ENCODE data around the gene RAB29. TPM values are rescaled to one million over a fixed set of nuclear protein-coding genes. Genes with fewer than 3 reads are reported as not detected.
A peak's percentile ranks its signal among the peaks of the same experiment; 100 is the strongest.
"Not testable (repeated sequence)": the region's sequence is repeated elsewhere in the genome, so short reads cannot be mapped to it uniquely, and the experiment has no call there.

Gene RAB29, protein sequence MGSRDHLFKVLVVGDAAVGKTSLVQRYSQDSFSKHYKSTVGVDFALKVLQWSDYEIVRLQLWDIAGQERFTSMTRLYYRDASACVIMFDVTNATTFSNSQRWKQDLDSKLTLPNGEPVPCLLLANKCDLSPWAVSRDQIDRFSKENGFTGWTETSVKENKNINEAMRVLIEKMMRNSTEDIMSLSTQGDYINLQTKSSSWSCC
- 10 to 100 TPM; 11.1 to 78.4 (median 14.9) TPM for total RNA-seq

DNA sequence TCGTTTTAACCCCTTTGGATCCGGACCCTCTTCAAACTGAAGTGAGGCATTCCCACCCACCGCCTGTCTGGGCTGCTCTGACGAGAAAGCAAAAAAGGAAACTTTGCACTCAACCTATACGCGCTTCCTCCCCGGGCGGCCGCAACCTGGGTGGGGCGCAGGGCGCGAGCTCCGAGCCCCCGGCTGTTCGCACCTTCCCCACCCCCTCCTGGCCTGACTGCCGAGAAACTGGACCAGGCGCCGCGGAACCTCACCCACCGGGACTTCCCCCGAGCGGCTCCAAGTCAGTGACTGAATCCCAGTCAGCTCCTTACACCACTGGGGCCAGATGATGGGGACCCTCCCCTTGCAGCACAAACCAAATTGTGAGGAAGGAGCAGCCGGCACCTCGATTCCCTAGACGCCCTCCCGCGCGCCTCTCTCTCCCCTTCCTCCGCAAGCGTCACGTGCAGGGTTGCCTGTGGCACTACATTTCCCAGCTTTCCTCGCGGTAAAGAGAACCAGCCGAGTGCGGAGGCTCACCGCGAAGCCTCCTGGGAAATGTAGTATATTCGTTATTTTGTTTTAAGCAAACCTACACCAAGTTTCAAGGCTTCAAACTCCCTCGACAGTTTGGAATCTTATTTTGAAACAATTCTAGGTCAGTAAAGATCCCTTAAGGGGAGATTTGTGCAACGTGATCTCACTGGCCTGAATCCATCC, at the start of gene RAB29:
TSS of gene RAB29 (minus strand) at position 468 of the 702 bp plus-strand sequence. CDS start 526 bp downstream, outside the sequence.
- DNase-seq (ENCODE audit: low spot score in 2 of 2): peak; percentile 60 to 86
- Histone ChIP-seq H3K9me3 (no peaks in the 10 kb centered on the region), H3K27me3 (no peaks in the 10 kb centered on the region), H3K36me3 (peaks cover 0 to 10% (median 0%) of the 10 kb centered on the region in 3 donors), H3K4me3 (peak within 1 kb of the TSS; percentile 53 to 86 (median 70)), H3K4me1 (peaks cover 0 to 20% (median 10%) of the 10 kb centered on the region in 4 donors), H3K27ac (peak within 1 kb of the TSS; percentile 28 to 82 (median 78))
- TF ChIP-seq EP300 (IDR thresholded peaks at IDR 0.05) (peak; percentile 20 to 78), POLR2A (IDR thresholded peaks at IDR 0.05) (peak in 1 of 2 donors; percentile 32)
- TF ChIP-seq, protein P1, sequence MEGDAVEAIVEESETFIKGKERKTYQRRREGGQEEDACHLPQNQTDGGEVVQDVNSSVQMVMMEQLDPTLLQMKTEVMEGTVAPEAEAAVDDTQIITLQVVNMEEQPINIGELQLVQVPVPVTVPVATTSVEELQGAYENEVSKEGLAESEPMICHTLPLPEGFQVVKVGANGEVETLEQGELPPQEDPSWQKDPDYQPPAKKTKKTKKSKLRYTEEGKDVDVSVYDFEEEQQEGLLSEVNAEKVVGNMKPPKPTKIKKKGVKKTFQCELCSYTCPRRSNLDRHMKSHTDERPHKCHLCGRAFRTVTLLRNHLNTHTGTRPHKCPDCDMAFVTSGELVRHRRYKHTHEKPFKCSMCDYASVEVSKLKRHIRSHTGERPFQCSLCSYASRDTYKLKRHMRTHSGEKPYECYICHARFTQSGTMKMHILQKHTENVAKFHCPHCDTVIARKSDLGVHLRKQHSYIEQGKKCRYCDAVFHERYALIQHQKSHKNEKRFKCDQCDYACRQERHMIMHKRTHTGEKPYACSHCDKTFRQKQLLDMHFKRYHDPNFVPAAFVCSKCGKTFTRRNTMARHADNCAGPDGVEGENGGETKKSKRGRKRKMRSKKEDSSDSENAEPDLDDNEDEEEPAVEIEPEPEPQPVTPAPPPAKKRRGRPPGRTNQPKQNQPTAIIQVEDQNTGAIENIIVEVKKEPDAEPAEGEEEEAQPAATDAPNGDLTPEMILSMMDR (IDR thresholded peaks at IDR 0.05): no peak
- 1% methylated on average over 36 to 40 of the region's 40 CpGs for WGBS, 2 donors

- DNase-seq (ENCODE audit: low spot score in 2 of 2): no peak
- H3K9me3 ChIP-seq: no peaks in the 10 kb centered on the region
- H3K4me3 ChIP-seq: no peak overlapping the region
- no peaks in the 10 kb centered on the region for H3K27me3 ChIP-seq
- TF ChIP-seq POLR2A (IDR thresholded peaks at IDR 0.05) (no peak), EP300 (IDR thresholded peaks at IDR 0.05) (no peak)
- TF ChIP-seq, protein P1 (IDR thresholded peaks at IDR 0.05): no peak
- 94 to 95% methylated on average over 5 of the region's 5 CpGs for WGBS, 2 donors
- H3K36me3 ChIP-seq: no peaks in the 10 kb centered on the region
- peaks cover 0 to 24% (median 7%) of the 10 kb centered on the region in 4 donors for H3K4me1 ChIP-seq
- no peak overlapping the region for H3K27ac ChIP-seq
Observed at GRCh38 chr1:205824180-205824579, 48.9 kb upstream of the RAB29 start.

- H3K27ac ChIP-seq; DNase-seq (ENCODE audit: low spot score in 2 of 2); H3K4me3 ChIP-seq; H3K36me3 ChIP-seq; H3K27me3 ChIP-seq; H3K9me3 ChIP-seq: not testable (repeated sequence)
- peaks cover 0 to 24% (median 7%) of the 10 kb centered on the region in 4 donors for H3K4me1 ChIP-seq
- WGBS, 2 donors: 84 to 89% methylated on average over 2 of the region's 2 CpGs
Observed at GRCh38 chr1:205823260-205823659, 48.0 kb upstream of the RAB29 start.

DNA sequence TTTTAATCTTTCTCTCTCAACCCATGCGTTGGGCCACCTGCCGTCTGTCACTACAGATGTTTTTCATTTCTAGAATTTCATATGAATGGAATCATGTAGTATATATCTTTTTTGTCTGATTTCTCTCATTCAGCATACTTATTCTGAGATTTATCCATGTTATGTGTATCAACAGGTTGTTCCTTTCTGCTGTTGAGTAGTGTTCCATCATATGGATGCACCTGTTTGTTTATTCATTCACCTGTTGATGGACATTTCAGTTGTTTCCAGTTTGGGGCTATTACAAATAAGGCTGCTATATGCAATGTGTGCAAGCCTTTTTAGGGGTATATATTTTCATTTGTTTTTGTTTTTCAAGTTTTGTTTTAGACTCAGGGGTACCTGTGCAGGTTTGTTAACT, 47.1 kb upstream of the RAB29 start:
- H3K9me3 ChIP-seq: no peaks in the 10 kb centered on the region
- TF ChIP-seq POLR2A (IDR thresholded peaks at IDR 0.05) (no peak), EP300 (IDR thresholded peaks at IDR 0.05) (no peak)
- TF ChIP-seq, protein P1 (IDR thresholded peaks at IDR 0.05): no peak
- H3K4me3 ChIP-seq: no peak overlapping the region
- peaks cover 0 to 20% (median 5%) of the 10 kb centered on the region in 4 donors for H3K4me1 ChIP-seq
- H3K36me3 ChIP-seq: no peaks in the 10 kb centered on the region
- 84 to 88% methylated on average over 2 of the region's 2 CpGs for WGBS, 2 donors
- H3K27me3 ChIP-seq: no peaks in the 10 kb centered on the region
- H3K27ac ChIP-seq: no peak overlapping the region
- DNase-seq (ENCODE audit: low spot score in 2 of 2): no peak

DNA sequence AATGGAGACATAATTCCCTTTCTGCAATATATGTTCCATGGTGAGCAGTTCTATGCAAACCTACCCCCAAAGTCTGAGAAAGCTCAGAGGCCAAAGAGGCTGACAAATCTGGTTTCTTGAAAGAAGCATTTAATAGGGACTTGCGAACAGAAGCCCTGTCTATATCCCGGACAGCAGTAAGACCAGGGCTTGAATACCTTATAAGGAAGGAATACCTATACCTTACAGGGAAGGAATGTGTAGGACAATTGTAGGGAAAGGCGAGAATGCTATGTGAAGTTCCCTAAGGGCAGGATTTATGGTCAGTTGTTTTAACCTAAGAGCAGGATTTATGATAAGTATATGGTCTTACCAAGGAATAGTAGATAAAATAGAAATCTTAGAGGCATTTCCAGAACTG, 42.7 kb upstream of the RAB29 start:
- DNase-seq (ENCODE audit: low spot score in 2 of 2): no peak
- TF ChIP-seq POLR2A (IDR thresholded peaks at IDR 0.05) (no peak), EP300 (IDR thresholded peaks at IDR 0.05) (no peak)
- TF ChIP-seq, protein P1 (IDR thresholded peaks at IDR 0.05): no peak
- WGBS, 2 donors: 92 to 97% methylated on average over 3 of the region's 3 CpGs
- Histone ChIP-seq H3K4me3 (no peak overlapping the region), H3K4me1 (peaks cover 0 to 14% (median 5%) of the 10 kb centered on the region in 4 donors), H3K27ac (no peak overlapping the region), H3K27me3 (no peaks in the 10 kb centered on the region), H3K36me3 (no peaks in the 10 kb centered on the region), H3K9me3 (no peaks in the 10 kb centered on the region)
